HUES6 (cell line): Measurements from ENCODE around the gene ANKRD28.

Experiments
- H3K27ac ChIP-seq: 2 replicates; pipeline ENCODE4 v1.7.0; 2013; ENCODE audit warnings: low read depth, mild to moderate bottlenecking, low read length, inconsistent platforms
- H3K27me3 ChIP-seq: 2 replicates; pipeline ENCODE4 v1.6.1; 2013; ENCODE audit warnings: low read length; ENCODE audit not compliant: control insufficient read depth, insufficient read depth
- H3K36me3 ChIP-seq: 2 replicates; pipeline ENCODE4 v1.6.1; 2013; ENCODE audit warnings: low read length; ENCODE audit not compliant: control insufficient read depth, insufficient read depth
- H3K4me1 ChIP-seq: 2 replicates; pipeline ENCODE4 v1.6.1; 2013; ENCODE audit warnings: low read length; ENCODE audit not compliant: control insufficient read depth, insufficient read depth
- H3K4me3 ChIP-seq: 2 replicates; pipeline ENCODE4 v1.5.1; 2013; ENCODE audit warnings: low read depth, low read length
- H3K9ac ChIP-seq: one replicate; pipeline ENCODE4 v1.6.1; 2013; ENCODE audit warnings: mild to moderate bottlenecking, low read length
- H3K9me3 ChIP-seq: 2 replicates; pipeline ENCODE4 v1.6.1; 2013; ENCODE audit warnings: low read depth, low read length; ENCODE audit not compliant: control insufficient read depth, insufficient read depth

The ANKRD28 gene

GRCh38 chr3:15649858-15650257 is 147.9 kb downstream of the ANKRD28 start:
- Histone ChIP-seq H3K36me3 (no peaks in the 10 kb centered on the region), H3K27ac (no peak overlapping the region), H3K27me3 (no peaks in the 10 kb centered on the region), H3K4me3 (no peak overlapping the region), H3K4me1 (peaks cover 13% of the 10 kb centered on the region), H3K9me3 (0 out of 2 replicates have a peak, but pooled peaks cover under 1% of the 10 kb centered on the region), H3K9ac (no peak overlapping the region)

GRCh38 chr3:15649341-15649740 is 148.4 kb downstream of the ANKRD28 start:
- no peak overlapping the region for H3K9ac ChIP-seq
- no peaks in the 10 kb centered on the region for H3K27me3 ChIP-seq
- no peak overlapping the region for H3K4me3 ChIP-seq
- peaks cover 13% of the 10 kb centered on the region for H3K4me1 ChIP-seq
- H3K36me3 ChIP-seq, result peaks cover 3% of the 10 kb centered on the region; the same call in 1 of the 2 replicates
- no peaks in the 10 kb centered on the region for H3K9me3 ChIP-seq
- no peak overlapping the region for H3K27ac ChIP-seq

GRCh38 chr3:15647611-15648167 is 150.1 kb downstream of the ANKRD28 start:
- H3K4me3 ChIP-seq, result no peak overlapping the region
- no peaks in the 10 kb centered on the region for H3K9me3 ChIP-seq
- H3K36me3 ChIP-seq, result peaks cover 10% of the 10 kb centered on the region; the same call in 1 of the 2 replicates
- H3K27me3 ChIP-seq, result no peaks in the 10 kb centered on the region
- peaks cover 13% of the 10 kb centered on the region for H3K4me1 ChIP-seq
- H3K27ac ChIP-seq, result no peak overlapping the region
- no peak overlapping the region for H3K9ac ChIP-seq

- H3K9me3 ChIP-seq, result no peaks in the 10 kb centered on the region
- H3K27me3 ChIP-seq, result no peaks in the 10 kb centered on the region
- H3K36me3 ChIP-seq, result peaks cover 13% of the 10 kb centered on the region
- H3K9ac ChIP-seq, result no peak overlapping the region
- peaks cover 13% of the 10 kb centered on the region for H3K4me1 ChIP-seq
- H3K27ac ChIP-seq, result no peak overlapping the region
- H3K4me3 ChIP-seq, result no peak overlapping the region
Observed at GRCh38 chr3:15646851-15647511, 150.8 kb downstream of the ANKRD28 start.

GRCh38 chr3:15645740-15646501 is 151.9 kb downstream of the ANKRD28 start:
- peaks cover 16% of the 10 kb centered on the region for H3K36me3 ChIP-seq
- H3K4me3 ChIP-seq, result no peak overlapping the region
- no peak overlapping the region for H3K27ac ChIP-seq
- H3K4me1 ChIP-seq, result peaks cover 13% of the 10 kb centered on the region
- no peak overlapping the region for H3K9ac ChIP-seq
- no peaks in the 10 kb centered on the region for H3K27me3 ChIP-seq
- no peaks in the 10 kb centered on the region for H3K9me3 ChIP-seq

GRCh38 chr3:15645246-15645645 is 152.5 kb downstream of the ANKRD28 start:
- Histone ChIP-seq H3K27me3 (no peaks in the 10 kb centered on the region), H3K9ac (no peak overlapping the region), H3K9me3 (no peaks in the 10 kb centered on the region), H3K4me1 (peaks cover 13% of the 10 kb centered on the region), H3K4me3 (no peak overlapping the region), H3K27ac (no peak overlapping the region), H3K36me3 (peaks cover 16% of the 10 kb centered on the region)

GRCh38 chr3:15638891-15639262 is 158.9 kb downstream of the ANKRD28 start:
- Histone ChIP-seq H3K27me3 (no peaks in the 10 kb centered on the region), H3K9me3 (no peaks in the 10 kb centered on the region), H3K9ac (no peak overlapping the region), H3K27ac (no peak overlapping the region), H3K4me1 (peaks cover 26% of the 10 kb centered on the region), H3K4me3 (no peak overlapping the region), H3K36me3 (peaks cover 10% of the 10 kb centered on the region)

- Histone ChIP-seq H3K4me1 (peaks cover 32% of the 10 kb centered on the region), H3K9ac (no peak overlapping the region), H3K27ac (no peak overlapping the region)
Observed at GRCh38 chr3:15638193-15638890, 159.4 kb downstream of the ANKRD28 start.

GRCh38 chr3:15637131-15637951 is 160.4 kb downstream of the ANKRD28 start:
- no peak overlapping the region for H3K9ac ChIP-seq
- peaks cover 40% of the 10 kb centered on the region for H3K4me1 ChIP-seq
- no peak overlapping the region for H3K27ac ChIP-seq
- H3K27me3 ChIP-seq, result no peaks in the 10 kb centered on the region
- peaks cover 5% of the 10 kb centered on the region for H3K36me3 ChIP-seq
- H3K4me3 ChIP-seq, result no peak overlapping the region
- no peaks in the 10 kb centered on the region for H3K9me3 ChIP-seq

More at GRCh38 chr3:15638193-15638890, 159.4 kb downstream of the ANKRD28 start:
- Histone ChIP-seq H3K36me3 (peaks cover 8% of the 10 kb centered on the region), H3K4me3 (no peak overlapping the region), H3K9me3 (no peaks in the 10 kb centered on the region), H3K27me3 (no peaks in the 10 kb centered on the region)

- H3K9ac ChIP-seq, result no peak overlapping the region
- no peak overlapping the region for H3K4me3 ChIP-seq
- H3K4me1 ChIP-seq, result peaks cover 52% of the 10 kb centered on the region
Observed at GRCh38 chr3:15636028-15636709, 161.6 kb downstream of the ANKRD28 start.

More at GRCh38 chr3:15636028-15636709, 161.6 kb downstream of the ANKRD28 start:
- H3K27me3 ChIP-seq, result no peaks in the 10 kb centered on the region
- H3K9me3 ChIP-seq, result no peaks in the 10 kb centered on the region
- no peak overlapping the region for H3K27ac ChIP-seq
- H3K36me3 ChIP-seq, result no peaks in the 10 kb centered on the region
